Fibroblast of lung (primary cell): Measurements from ENCODE around the gene ANKS1A.

Source experiments
- CTCF ChIP-seq, 2 donors: IDR thresholded peaks in 1 of 2; conservative IDR thresholded peaks in 1 of 2; 1 replicate in 1 of 2; 2 replicates in 1 of 2; pipeline ENCODE4 v1.5.1; 2011 to 2012; ENCODE audit warnings: low read length in 2 of 2, control low read depth in 1 of 2, inconsistent platforms in 1 of 2, low read depth in 1 of 2, mild to moderate bottlenecking in 1 of 2
- EZH2 ChIP-seq: IDR thresholded peaks from 2 replicates; pipeline ENCODE4 v1.5.1; 2012; ENCODE audit warnings: low read length, control low read depth, mild to moderate bottlenecking; ENCODE audit errors: missing control alignments

- TF ChIP-seq CTCF (conservative IDR thresholded peaks at IDR 0.05 in 1 of 2, IDR thresholded peaks at IDR 0.05 in 1 of 2; ENCODE audit: low read depth in 1 of 2, low read length in 2 of 2) (no peak), EZH2 (no peak)
These were observed 81.4 kb downstream of the ANKS1A start for GRCh38 chr6:34970488-34970887.
